Gastrocnemius medialis (tissue), 4 donors: ENCODE data around the gene DMRT1.
"Not testable (repeated sequence)": the region's sequence is repeated elsewhere in the genome, so short reads cannot be mapped to it uniquely, and the experiment has no call there.

Source experiments
- CTCF ChIP-seq, 5 experiments: fragments of 450-650 bp in 3 of 5; fragments of 200-600 bp in 2 of 5; sonication (generic) in 2 of 5; IDR thresholded peaks in 4 of 5; conservative IDR thresholded peaks in 1 of 5; 1 replicate in 4 of 5; 2 replicates in 1 of 5; pipeline ENCODE4 v1.5.1; 2016 to 2019; ENCODE audit warnings: antibody characterized with exemption in 5 of 5, mild to moderate bottlenecking in 3 of 5, moderate library complexity in 3 of 5
- POLR2A ChIP-seq, 2 donors: fragments of 450-650 bp; IDR thresholded peaks; one replicate each; pipeline ENCODE4 v1.6.1; 2017; ENCODE audit warnings: antibody characterized with exemption in 2 of 2, mild to moderate bottlenecking in 2 of 2, moderate library complexity in 2 of 2

GRCh38 chr9:861525-861924 is 20.0 kb downstream of the DMRT1 start:
- not testable (repeated sequence) for TF ChIP-seq CTCF (IDR thresholded peaks at IDR 0.05 in 4 of 5, conservative IDR thresholded peaks at IDR 0.05 in 1 of 5); POLR2A (IDR thresholded peaks at IDR 0.05)
